Mononuclear cell (primary cell): ENCODE results near the gene FEV. TPM values are rescaled to one million over a fixed set of nuclear protein-coding genes. Genes with fewer than 3 reads are reported as not detected.

Experiments used
- H3K27me3 ChIP-seq: 2 replicates; pipeline ENCODE4 v1.6.0; 2011; ENCODE audit warnings: low read length, control low read depth; ENCODE audit not compliant: insufficient read depth
- H3K4me1 ChIP-seq: 2 replicates; pipeline ENCODE4 v1.5.1; 2011; ENCODE audit warnings: mild to moderate bottlenecking, low read length, control low read depth; ENCODE audit not compliant: insufficient read depth
- H3K4me3 ChIP-seq: 2 replicates; pipeline ENCODE4 v1.5.1; 2011; ENCODE audit warnings: mild to moderate bottlenecking, low read length, moderate library complexity
- H3K9me3 ChIP-seq: 2 replicates; pipeline ENCODE4 v1.5.1; 2011; ENCODE audit warnings: low read depth, mild to moderate bottlenecking, control low read depth, low read length
- total RNA-seq: library from RNA; depleted of rRNA; stranded (reverse); fragments of >200 nt; gene quantifications from one replicate; pipeline ENCODE4 v1.2.3, GENCODE V29; 2012

The FEV gene
- total RNA-seq, 1 donor, result not detected

DNA sequence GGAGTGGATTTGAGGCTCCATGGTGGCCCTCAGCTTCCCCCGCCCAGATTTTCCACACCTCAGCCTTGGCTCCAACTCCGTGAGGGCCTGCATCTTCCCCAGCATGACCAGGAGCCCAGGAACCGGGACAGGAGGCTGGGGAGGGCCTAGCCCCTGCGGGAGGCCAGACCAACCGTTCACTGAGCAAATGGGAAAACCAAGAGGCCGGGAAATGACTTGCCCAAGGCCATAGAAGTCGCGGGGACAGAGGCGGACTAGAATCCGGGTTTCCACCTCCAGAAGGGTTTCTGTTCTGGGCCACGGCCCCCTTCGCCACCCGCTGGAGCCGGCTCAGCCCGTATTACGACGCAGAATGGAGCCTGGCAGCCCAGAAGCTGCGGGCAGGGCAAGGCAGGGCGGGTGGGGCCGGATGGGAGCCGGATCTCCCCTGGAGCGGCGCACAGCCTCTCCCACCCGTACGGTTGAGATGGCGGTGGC is 16.2 kb upstream of the FEV start:
- no peaks in the 10 kb centered on the region for H3K9me3 ChIP-seq
- H3K4me1 ChIP-seq, result peaks cover 17% of the 10 kb centered on the region
- H3K27me3 ChIP-seq, result peaks cover 72% of the 10 kb centered on the region
- H3K4me3 ChIP-seq, result no peak overlapping the region

DNA sequence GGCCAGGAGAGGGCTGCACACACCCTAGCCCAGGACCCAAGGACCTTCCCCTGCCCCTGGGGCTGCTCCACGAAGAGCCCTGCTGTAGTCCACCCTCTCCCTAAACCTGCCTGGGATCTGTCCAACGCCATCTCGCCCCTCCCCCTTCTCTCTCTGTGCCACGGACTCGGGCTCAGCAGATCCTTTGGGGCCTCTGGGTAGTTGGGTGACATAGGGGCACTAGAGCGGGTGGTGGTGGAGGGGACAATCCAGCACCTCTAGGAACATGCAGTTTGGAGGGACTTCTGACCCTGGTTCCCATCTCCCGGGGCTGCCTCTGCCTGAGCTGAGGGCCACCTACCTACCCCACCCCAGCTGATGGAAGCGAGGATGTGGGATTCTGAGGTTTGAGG is 15.6 kb upstream of the FEV start:
- peaks cover 78% of the 10 kb centered on the region for H3K27me3 ChIP-seq
- peaks cover 22% of the 10 kb centered on the region for H3K4me1 ChIP-seq
- H3K4me3 ChIP-seq, result no peak overlapping the region
- no peaks in the 10 kb centered on the region for H3K9me3 ChIP-seq

DNA sequence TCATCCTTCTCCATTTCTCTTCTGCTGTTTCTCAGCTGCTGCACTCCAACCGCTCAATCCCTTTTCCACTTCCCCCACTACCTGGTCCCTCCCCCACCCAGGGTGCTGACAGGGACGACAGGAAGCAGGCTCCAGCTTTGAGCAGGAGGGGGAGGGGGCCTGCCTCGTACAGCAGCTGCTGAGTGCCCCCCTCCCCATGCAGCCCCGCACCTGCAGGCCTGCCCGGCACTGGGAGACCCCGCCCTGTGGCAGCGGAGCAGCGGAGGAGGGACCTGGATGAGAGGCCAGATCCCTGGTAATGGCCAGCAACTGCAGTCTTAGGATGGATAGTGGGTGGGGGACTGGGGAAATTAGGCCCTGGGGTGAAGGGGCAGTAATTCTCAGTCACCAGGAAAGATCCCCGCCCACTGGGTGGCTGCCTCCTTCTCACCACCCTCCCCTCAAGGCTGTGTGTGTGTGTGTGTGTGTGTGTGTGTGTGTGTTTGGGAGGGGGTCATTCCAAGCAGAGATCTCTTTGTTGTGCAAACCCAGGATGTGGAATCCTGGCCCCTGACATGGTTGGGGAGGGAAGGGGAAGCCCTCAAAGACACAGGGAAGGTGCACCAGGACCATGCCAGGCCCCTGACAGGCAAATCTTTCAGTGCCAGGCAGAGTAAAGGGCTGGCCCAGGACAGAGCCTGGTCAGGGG is 15.0 kb upstream of the FEV start:
- H3K4me3 ChIP-seq, result no peak overlapping the region
- H3K9me3 ChIP-seq, result no peaks in the 10 kb centered on the region
- H3K4me1 ChIP-seq, result peaks cover 22% of the 10 kb centered on the region
- H3K27me3 ChIP-seq, result peaks cover 81% of the 10 kb centered on the region

DNA sequence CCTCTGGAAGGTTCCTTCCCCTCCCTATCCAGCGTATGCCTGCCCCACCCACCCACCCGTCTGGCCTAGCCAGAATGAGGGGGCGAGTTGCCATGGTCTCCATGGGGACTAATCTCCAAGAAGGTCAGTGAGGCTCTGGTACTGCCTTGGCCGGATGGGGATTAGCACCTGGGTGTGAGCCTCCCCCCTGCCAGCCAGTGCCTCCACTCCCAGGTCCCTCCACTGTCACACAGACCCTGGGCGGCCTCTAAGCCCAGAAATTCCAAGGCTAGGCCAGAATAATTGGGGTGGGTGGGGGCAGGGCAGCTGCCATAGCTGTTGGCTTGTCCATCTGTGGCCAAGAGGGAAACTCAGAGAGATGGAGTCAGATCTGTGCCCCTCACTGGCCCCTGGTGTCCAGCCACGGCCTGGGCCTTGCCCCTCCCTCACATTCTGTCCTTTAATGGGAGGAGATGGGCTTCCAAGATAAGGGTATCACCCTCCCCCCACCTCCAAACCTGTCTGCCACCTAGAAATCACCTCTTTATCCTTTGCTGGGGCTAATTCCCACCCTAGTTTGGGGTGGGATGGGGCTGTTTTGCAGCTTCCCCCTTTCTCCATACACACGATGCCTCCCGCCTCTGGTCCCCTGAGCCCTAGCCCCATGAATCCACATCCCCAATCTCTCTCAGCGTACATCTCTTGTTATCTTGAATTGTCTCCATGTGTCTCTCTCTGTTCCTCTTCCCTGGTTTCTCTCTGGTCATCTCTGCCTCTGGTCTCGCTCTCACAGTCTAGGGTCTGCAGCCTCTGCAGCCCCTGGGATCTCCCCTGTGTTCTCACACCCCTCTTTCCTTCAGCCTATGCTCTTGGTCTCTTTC is 14.3 kb upstream of the FEV start:
- Histone ChIP-seq H3K4me3 (no peak overlapping the region), H3K9me3 (no peaks in the 10 kb centered on the region), H3K4me1 (peaks cover 22% of the 10 kb centered on the region), H3K27me3 (peaks cover 84% of the 10 kb centered on the region)

DNA sequence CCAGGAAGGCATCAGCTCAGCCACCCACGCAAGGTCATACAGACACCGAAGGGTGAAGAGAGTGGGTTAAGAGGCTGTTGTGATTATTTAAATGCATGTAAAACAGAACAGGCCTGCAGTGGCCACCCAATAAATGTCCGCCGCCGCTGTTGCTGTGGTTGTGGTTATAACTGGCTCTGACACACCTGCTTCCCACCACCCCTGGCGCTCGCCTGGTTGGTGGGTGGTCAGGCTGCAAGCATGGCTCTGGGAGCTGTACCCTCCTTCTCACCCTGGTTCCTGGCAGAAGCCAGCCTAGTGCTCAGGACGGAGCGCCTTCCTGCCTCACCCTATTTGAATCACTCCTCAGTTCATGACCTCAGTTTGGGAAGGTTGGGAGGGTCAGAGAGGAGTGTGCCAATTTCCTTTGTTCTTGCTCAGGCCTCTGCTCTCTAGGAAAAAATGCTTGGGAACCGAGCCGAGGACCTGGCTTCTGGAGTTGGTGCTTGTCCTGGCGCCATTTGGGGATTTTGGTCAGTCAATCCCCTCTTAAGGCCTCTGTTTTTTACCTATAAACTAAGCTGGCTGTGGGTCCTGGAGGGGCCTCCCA is 13.5 kb upstream of the FEV start:
- Histone ChIP-seq H3K27me3 (peaks cover 84% of the 10 kb centered on the region), H3K4me3 (no peak overlapping the region), H3K9me3 (no peaks in the 10 kb centered on the region), H3K4me1 (peaks cover 25% of the 10 kb centered on the region)

DNA sequence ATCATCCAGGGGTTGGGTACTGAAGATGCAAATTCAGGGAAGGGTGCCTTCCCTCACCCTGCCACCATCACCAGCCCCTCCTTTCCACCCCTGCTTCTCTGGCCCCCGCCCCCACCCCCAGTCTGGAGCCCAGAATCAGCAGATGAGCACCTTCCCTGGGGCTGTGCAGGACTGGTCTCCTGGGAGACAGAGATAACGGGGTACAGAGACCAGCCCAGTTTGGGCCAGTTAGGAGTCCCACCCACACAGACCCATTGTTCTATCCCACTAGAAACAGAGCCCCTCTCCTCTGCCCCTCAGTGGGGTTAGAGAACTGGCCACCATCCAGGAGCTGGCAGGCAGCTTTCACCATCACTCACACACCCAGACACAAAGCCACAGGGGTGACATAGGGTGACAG is 12.7 kb upstream of the FEV start:
- Histone ChIP-seq H3K27me3 (peaks cover 84% of the 10 kb centered on the region), H3K4me3 (no peak overlapping the region), H3K9me3 (no peaks in the 10 kb centered on the region), H3K4me1 (peaks cover 27% of the 10 kb centered on the region)

DNA sequence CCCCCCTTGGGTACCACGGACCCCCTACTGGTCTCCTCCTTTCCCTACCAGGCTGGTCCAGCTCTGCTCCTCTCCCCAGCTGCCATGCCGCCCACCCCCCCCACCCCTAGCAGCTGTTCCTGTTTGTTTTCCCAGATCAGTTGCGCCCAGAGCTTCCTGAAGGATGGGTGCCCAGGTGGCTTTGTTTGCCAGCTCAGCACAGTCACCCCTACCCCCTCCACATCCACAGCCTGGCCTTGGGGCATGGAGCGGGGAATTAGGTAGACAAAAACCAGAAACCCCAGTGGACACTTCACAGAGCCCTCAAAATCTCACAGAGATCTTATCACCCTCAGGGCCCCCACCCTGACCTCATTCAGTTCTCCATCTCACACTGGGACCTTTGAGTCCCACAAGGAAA is 12.0 kb upstream of the FEV start:
- Histone ChIP-seq H3K4me3 (no peak overlapping the region), H3K9me3 (no peaks in the 10 kb centered on the region), H3K27me3 (peaks cover 84% of the 10 kb centered on the region), H3K4me1 (peaks cover 19% of the 10 kb centered on the region)

DNA sequence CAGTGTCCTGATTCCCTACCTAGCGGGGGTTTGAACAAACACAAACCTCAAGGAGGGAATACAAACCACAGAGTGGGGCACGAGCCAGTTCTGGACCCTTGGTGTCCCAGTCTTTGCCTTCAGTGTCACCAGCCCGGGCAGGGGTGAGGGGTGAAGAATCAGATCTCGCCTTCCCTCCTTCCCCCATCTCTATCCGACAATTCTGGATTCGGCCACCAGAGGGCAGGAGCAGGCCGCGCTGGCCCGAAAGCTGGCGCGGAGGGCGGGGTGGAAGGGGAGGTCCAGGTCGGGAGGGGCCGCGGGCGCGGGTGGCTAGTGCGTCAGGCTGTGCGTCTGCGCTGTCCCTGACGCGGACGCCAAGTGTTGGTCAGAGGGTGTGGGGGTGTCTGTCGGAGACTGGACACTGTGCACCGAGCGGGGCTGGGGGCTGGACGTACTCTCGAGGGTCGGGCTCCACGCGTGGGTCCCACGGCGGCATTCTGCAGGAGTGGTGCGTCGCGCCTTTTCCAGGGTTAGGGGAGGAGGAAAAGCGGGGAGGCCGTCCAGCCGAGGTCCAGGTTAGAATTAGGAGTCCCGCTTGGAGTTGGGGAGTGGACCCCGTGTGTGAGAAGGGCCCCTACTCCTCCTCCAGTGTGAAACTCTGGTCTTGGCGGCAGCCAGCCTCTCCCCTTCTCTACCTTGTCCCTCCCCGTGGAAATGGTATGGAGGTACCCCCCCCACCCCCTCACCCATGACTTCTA is 11.2 kb upstream of the FEV start:
- Histone ChIP-seq H3K4me3 (no peak overlapping the region), H3K27me3 (peaks cover 85% of the 10 kb centered on the region), H3K4me1 (peaks cover 14% of the 10 kb centered on the region), H3K9me3 (no peaks in the 10 kb centered on the region)

DNA sequence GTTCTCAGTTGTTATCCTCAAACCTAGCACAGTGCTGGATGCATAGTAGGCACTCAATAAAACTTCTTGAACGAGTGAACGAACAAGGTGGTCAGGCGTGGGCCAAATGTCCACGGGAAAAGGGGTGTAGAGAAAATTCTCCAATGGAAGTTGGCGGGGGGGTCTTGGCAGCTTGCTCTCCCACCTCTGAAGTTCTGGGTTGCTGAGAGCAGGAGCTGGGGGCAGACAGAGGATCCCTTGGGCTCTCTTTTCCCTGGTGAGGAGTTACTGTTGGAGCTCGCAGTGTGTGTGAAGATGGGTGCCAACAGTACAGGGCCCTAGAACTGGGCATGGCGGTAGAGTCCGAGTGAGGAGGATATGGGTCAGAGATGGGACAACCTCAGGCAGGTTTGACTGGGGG is 10.6 kb upstream of the FEV start:
- no peak overlapping the region for H3K4me3 ChIP-seq
- peaks cover 85% of the 10 kb centered on the region for H3K27me3 ChIP-seq
- no peaks in the 10 kb centered on the region for H3K9me3 ChIP-seq
- peaks cover 14% of the 10 kb centered on the region for H3K4me1 ChIP-seq

DNA sequence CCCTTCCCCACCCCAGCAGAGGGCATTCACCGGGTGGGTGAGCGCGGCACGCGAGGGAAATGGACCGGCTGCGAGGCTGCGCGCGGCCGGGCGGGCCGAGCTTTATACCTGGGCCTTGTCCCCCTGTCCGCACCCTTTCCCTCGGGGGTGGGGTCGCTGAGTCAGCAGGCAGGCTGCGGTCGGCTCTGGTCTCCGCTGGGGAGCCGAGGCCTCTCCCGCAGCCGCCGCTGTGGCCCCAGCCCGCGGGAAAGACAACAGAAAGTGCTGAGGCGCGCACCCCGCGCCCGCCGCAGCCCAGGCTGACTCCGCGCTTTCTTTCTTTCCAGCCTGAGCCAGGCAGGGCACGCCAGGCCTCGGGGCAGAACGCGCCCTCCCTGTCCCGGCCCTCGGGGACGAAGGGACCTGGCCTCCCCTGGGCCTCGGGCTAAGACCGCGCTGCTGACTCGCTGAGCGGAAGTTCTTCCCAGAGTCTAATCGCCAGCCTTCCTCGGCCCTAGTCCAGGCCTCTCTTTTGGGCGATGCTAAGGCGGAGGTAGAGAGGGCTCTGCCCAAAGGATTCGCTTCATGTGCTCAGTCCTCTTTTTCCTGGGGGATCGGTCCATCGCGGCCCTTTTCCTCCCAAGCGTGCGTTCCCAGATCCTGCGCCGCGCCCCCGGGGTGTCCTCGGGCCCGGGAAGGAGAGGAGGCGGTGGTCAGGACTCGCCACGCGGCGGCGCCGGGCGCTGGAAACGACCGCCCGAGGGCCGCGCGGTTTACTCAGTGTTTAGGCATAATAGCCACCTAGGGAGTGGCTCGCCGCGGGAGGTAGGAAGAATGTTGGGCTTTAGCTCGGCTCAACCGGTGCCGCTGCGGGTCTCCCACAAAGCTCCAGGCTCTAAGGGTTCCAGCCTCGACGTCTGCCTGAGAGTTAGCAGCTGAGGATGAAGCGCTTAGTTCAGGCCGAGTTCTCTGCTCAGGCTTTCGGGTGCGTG is 8.6 kb upstream of the FEV start, which contains the start of gene CRYBA2:
TSS of gene CRYBA2 (minus strand) at position 78 of the 971 bp plus-strand sequence. CDS start 246 bp downstream, outside the sequence.
- H3K4me3 ChIP-seq, result no peak within 1 kb of the TSS
- H3K27me3 ChIP-seq, result peaks cover 88% of the 10 kb centered on the region
- no peaks in the 10 kb centered on the region for H3K9me3 ChIP-seq
- peaks cover 14% of the 10 kb centered on the region for H3K4me1 ChIP-seq

DNA sequence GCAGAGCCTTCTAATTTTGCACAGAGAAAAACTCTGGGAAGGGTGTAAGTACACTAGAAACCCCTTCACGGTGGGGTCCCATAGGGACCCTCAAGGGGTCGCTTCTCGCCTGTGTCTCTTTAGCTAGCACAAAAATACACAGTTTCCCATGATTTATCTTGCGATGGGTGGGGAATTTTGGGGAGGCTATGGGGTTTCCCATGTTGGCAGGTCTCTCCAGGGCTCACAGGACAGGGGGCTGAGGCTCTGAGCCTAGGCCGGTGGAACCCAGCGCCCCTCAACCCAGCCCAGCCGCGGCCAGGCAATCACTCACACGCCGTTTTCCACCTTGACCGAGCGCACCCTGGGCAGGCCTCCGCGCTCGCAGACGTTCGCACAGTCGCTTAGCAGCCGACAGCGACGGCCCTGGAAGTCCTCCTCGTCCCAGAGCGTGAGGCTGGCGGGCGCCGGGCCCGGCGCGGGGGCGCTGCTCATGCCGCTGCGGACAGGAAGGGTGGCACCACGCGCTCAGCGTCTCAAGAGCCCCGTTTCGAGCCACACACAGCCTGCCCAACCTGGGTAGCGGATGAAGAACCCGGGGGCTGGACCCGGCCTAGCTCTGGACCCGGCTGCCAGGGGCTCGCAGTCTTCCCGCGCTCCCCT is 7.8 kb upstream of the FEV start:
- H3K9me3 ChIP-seq, result no peaks in the 10 kb centered on the region
- peaks cover 91% of the 10 kb centered on the region for H3K27me3 ChIP-seq
- no peak overlapping the region for H3K4me3 ChIP-seq
- peaks cover 14% of the 10 kb centered on the region for H3K4me1 ChIP-seq

DNA sequence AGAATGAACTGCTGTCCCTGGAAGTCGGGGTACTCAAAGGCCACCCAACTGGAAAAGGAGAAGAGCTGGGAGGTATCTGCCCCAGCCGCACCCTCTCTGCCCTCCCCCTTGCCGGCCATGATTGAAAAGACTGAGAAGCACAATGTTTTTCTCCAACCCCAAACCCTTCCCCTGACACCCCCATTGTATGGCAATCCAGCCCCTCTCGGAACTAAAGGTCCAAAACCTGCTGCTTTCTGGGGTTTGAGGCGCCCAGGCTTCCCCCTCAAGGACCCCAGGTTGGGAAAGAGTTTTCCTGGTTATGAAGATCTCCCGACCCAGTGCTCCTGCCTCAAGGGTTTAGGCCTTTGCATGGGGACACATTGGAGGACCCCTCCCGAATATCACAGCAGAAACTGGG is 7.2 kb upstream of the FEV start:
- Histone ChIP-seq H3K9me3 (no peaks in the 10 kb centered on the region), H3K4me1 (peaks cover 14% of the 10 kb centered on the region), H3K27me3 (peaks cover 91% of the 10 kb centered on the region), H3K4me3 (no peak overlapping the region)

DNA sequence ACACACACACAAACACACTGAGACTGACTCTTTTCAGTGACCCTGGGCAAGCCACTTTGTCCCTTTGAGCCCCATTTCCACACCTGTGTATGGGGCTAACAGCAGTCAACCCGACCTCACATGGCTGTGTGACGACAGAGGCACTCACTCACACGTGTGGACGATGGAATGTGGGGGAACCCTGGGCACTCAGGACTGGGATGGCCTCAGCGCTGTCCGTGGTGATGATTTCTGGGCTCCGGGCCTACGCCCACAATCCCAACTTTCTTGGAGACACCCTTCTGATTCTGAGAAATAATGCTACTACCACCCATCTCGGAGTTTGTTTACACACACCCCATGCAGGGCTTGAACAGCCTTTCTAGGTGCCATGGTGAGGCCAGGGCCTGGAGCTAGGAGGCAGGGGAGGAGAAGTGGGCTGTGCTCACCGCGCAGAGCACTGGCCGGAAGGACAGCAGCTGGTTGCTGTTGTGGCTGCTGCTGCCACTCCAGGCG is 6.7 kb upstream of the FEV start:
- no peak overlapping the region for H3K4me3 ChIP-seq
- peaks cover 92% of the 10 kb centered on the region for H3K27me3 ChIP-seq
- H3K4me1 ChIP-seq, result peaks cover 14% of the 10 kb centered on the region
- H3K9me3 ChIP-seq, result no peaks in the 10 kb centered on the region
